Peyer's patch (tissue), 4 donors: ENCODE measurements around the gene ANKRD13D.

ENCODE experiments used
- CTCF ChIP-seq, 6 experiments: fragments of 450-650 bp in 4 of 6; fragments of 200-600 bp in 2 of 6; sonication (generic) in 1 of 6; IDR thresholded peaks; one replicate each; pipeline ENCODE4 v1.5.1; 2017 to 2019; ENCODE audit warnings: antibody characterized with exemption in 6 of 6, mild to moderate bottlenecking in 3 of 6, moderate library complexity in 1 of 6
- POLR2A ChIP-seq, 2 donors: fragments of 450-650 bp; IDR thresholded peaks; one replicate each; pipeline ENCODE4 v1.5.1; 2017; ENCODE audit warnings: antibody characterized with exemption in 2 of 2, mild to moderate bottlenecking in 2 of 2, moderate library complexity in 2 of 2

- TF ChIP-seq CTCF (IDR thresholded peaks at IDR 0.05) (no peak), POLR2A (IDR thresholded peaks at IDR 0.05) (no peak)
These were observed 59.1 kb downstream of the ANKRD13D start for GRCh38 chr11:67347964-67348749.
